ENCODE results near the gene PRUNE2.
"Not testable (repeated sequence)": the region's sequence is repeated elsewhere in the genome, so short reads cannot be mapped to it uniquely, and the experiment has no call there.

PRUNE2 gene

DNA sequence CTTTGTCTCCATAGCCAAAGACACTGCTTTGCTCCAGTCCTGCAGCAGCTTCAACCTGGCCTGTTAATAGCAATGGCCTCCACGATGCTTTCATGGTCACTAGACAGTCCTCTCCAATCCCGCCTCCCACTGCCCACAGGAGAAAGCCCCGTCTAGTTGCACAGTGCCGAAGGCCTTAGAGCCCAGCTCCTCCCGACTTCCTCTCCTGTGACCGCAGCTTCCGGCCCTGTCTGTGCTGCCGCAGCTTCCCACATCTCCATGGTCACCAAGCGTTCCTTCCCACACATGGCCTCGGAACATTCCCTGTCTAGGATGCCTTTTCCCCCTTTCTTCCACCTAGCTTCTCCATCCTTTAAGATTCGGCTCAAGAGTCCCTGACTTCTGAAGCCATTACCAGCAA lies 118.2 kb downstream of the PRUNE2 start:
- no peak for DNase-seq

DNA sequence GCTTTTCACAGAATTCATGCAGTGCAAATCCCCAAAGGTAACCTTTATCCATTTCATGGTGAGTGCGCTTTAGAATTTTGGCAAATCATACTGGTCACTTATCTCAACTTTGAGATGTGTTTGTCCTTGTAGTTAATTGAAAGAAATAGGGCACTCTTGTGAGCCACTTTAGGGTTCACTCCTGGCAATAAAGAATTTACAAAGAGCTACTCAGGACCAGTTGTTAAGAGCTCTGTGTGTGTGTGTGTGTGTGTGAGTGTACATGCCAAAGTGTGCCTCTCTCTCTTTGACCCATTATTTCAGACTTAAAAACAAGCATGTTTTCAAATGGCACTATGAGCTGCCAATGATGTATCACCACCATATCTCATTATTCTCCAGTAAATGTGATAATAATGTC lies 120.4 kb downstream of the PRUNE2 start:
- no peak for DNase-seq

DNA sequence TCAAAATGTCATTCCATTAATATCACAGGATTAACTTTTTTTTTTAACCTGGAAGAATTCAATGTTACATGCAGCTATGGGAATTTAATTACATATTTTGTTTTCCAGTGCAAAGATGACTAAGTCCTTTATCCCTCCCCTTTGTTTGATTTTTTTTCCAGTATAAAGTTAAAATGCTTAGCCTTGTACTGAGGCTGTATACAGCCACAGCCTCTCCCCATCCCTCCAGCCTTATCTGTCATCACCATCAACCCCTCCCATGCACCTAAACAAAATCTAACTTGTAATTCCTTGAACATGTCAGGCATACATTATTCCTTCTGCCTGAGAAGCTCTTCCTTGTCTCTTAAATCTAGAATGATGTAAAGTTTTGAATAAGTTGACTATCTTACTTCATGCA lies 121.0 kb downstream of the PRUNE2 start:
- DNase-seq = no peak

DNA sequence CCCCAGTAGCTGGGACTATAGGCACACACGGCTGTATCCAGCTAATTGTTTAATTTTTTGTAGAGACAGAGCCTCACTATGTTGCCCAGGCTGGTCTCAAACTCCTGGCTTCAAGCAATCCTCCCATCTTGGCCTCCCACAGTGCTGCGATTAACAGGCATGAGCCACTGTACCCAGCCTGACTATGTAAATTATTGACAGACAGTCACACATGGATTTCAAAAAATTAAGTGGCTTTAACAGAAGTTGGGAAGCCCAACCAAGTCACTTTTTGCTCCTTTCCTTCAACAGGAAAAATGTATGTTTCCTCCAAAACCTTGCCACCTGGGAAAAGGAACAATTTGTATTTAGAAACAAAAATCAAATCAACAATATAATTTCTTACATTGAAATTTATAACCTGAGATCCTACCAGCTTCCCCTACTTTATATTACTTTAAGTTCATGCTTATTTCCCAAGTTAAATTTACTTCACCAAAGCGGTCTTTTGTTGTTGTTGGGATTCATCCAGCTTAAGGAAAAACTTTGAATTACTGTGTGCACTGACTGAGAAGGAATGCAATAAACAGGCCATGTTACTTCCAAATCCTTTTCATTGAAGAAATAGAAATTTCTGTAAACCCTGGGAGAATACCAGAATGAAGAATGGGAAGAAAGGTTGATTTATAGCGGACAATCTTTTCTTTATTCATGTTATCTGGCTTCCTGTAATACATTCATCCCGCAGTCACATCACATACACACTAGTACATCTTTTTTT lies 133.0 kb downstream of the PRUNE2 start:
- DNase-seq = no peak

DNA sequence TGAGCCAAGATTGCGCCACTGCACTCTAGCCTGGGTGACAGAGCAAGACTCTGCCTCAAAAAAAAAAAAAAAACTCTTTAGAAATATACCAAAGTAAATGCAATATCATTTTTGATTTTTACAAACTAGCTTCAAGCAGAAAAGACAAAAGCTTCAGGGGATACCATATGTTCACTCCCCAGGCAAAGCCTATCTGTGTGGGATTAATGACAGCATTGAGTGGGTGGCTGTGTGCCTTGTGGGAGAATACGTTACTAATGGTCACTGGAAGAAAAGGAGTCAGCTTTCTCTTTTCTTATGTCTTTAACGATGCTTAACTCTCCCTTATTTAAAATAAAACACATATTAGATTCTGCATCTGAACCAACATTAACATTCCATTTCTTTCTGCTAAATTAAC lies 139.8 kb downstream of the PRUNE2 start:
- DNase-seq = no peak

DNA sequence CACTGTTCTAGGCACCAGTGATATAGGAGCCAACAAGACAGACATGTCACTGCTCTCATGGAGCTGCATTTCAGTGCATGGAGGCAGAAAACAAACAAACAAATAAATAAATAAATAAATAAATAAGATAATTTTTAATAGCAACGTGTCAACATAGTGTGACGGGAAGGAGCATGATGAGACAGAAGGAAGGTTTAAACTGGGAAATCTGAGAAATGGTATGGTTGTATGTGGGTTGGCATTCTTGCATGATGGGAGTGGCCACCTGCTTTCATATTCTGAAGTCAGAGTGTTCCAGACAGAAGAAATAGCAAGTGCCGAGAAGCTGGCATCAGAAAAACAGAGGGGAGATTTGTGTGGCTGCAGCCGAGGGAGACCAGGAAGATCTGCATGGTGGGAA lies 141.8 kb downstream of the PRUNE2 start, which contains the start of gene PCA3:
Gene PCA3, plus strand, starts transcription at position 301 of the 400 bp plus-strand sequence.
- no peak for DNase-seq

DNA sequence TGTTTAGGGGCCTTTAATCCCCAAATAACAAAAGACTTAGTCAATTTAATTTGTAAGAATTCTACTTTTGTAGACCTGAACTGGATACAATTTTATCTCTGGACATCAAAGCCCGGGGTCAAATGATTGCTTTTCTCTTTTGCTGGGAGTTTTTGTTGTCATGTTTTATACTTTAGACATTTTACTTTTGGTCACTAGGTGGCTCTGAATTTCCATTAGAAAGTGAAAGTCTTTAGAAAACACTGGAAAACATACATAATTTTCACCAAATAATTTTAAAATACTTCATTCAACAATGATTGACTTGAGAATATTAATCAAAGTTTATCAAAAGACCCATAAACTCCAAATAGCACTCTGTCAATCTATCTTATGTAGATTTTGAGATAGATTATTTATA lies 144.5 kb downstream of the PRUNE2 start:
- no peak for DNase-seq

DNA sequence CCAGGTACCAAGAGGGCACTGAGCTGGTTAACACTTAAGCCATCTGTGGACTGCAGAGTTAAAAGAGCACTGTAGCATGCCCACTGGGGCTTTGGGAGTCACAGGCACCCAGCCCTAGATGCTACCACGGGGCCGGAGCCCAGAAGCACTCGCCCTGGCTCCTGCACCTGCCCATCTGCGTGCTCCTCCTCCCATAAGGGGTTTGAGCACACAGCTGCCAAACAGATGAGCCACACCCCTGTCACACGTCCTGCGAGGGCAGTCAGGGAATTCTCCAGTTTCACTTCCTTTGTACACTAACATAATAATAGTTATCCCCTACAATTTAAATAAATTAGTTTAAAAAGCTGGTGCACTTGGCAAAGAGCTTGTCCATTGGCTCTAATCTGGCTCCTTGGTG lies 146.2 kb downstream of the PRUNE2 start:
- DNase-seq = no peak

DNA sequence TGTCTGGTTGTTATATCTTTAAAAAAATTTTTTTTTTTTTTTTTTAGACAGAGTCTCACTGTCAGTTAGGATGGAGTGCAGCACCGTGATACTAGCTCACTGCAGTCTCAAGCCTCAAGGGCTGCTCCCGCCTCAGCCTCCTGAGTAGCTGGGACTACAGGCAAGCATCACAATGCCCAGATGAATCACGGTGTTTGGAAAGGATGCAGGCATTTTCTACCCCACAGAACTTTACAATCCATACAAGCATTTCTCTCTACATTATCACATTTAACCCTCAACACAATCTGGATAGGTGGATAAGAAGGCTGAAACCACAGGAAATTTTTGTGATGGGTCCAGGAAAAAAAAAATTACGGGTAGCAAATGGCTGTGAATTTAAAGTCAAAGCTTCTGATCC lies 147.4 kb downstream of the PRUNE2 start:
- no peak for DNase-seq

DNA sequence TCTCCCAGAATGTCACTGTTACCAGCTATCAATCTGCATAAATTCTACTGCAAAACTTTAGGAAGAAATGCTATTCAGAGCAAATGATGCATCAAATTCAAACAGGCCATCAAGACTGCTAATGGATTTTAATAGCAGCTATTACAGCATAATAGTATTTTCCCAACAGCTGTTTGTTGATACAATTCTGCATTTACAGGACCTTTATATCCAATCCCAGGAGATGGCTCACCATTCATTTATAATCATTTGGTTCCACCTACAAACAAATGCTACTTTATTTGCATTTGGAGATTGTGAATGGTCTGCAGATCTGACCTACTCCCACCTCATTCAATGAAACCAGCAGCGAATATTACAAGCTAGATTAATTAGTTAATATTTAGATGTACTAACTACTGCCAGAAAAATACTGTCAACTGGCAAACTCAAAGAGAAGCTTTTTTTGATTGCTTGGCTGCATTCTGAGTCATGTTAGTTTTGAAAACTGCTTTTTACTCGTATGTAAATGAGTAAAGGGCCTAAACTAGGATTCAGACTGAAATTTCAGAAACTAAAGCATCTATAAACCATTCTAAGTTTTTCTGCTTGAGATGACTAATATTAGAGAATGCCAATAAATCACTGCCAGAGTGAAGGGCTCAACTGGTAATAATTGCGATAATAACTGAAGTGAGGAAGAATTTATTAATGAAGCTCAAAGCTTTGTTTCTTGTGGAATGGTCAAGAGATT lies 148.8 kb downstream of the PRUNE2 start:
- no peak for DNase-seq

DNA sequence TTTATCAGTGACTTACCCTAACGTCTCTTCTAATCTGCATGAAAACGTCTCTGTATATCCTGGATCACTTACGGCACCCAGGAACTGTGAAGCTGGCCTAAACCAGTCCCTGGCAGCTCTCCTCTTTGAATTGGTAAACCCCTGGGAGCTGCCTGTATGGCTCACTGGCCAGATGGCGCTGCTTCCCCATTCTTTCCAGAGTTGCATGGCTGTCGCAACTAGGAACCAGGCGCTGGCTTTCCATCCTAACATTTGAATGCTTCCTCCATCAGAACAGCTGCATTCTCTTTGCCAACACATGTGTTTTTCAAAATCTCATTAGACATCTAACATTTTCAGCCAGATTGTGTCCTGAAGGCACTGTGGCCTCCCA lies 149.7 kb downstream of the PRUNE2 start:
- DNase-seq = no peak

DNA sequence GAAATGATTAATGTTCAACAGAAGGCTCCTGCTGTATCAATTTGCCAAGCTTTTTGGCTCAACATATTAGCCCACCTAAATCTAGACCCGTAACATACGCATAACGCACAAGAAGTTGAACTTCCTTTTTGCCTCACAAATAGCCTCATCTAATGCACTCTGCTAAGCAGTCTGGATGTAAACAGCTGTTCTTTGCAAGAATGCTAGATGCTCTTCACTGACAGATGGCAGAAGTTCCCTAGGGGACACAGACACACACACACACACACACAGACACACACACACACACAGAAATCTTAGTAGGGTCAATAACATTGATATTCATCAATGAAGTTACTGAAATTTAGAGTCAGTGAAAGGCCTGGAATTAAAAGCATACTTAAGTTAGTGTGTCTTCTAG lies 154.9 kb downstream of the PRUNE2 start:
- DNase-seq = no peak

DNA sequence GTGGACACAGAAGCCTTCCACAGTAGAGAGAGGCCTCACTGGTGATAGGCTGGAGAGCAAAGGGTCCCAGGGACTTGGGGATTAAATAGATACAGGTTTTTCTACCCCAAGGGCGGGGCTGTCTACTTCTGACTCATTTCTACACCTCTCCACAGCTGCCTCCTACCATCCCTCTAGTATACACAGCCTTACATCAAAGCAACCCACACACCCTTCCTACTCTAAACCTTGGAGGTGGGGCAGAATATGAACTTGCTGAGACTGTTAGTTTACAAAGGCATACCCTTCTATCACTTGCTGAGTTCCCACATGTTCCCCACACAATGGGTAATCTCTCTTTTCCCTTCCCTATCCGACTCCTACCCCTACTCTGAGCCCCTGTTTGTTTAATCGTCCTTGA lies 161.6 kb downstream of the PRUNE2 start:
- no peak for DNase-seq

DNA sequence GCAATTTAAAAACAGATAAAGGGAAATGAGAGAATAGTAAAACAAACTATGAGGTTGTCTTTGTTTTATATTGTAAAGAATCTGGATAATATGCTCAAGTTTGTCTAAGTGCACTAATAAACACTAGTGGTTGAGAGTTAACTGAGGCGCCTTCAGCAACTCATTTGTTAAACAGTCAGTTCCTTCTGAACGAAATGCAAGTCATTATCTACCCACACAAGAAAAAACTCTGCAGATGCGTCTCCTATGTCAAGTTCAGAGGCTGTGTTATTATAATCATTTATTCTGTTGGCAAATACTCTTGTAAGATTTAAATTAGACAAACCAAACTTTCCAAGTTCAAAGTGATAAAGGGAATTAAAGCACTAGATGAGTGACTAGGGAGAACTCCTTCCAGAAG lies 162.0 kb downstream of the PRUNE2 start:
- DNase-seq = no peak

DNA sequence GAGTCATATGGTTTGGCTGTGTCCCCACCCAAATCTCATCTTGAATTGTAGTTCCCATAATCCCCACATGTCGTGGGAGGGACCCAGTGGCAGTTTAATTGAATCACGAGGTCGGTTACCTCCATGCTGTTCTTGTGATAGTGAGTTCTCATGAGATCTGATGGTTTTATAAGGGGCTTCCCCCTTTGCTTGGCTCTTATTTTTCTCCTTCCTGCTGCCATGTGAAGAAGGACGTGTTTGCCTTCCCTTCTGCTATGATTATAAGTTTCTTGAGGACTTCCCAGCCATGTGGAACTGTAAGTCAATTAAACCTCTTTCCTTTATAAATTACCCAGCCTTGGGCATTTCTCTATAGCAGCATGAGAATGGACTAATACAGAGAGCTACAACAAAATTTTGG lies 163.0 kb downstream of the PRUNE2 start:
- DNase-seq = not testable (repeated sequence)

DNA sequence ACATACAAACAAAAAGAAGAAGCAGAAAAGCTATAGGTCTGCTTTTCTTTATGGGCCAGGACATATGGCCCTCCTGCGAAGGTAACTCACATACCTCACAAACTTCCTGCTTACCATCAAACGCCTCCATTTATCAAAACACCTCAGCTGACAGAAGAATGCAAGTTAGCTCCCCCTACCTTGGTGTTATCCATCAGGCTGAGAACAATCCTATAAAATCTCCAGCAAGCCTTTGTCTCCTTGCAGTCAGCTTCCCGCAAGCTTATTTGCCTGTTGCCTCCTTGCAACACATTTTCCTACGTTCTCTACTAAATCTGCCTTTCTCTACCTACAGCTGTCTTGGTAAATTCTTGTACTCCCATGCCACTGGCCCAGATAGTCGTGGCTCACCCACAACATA lies 164.4 kb downstream of the PRUNE2 start:
- no peak for DNase-seq

DNA sequence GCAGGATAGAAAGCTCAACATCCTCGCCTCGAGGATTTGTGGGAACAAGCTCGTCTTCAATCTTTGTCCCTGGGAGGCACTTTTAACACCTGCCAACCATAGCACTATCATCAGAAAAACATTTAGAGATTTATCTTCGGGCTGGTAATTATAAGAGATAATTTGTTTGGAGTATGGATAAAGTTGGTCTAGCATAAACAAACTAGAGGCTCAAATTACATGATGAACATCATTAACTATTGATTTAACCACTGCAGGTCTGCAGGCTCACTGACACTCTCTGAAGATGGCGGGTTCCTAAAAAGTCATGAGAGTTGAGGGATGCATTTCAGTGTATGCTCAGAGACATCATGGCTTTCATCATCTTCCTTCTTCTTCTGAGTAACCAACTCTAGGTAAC lies 167.5 kb downstream of the PRUNE2 start:
- DNase-seq = no peak

DNA sequence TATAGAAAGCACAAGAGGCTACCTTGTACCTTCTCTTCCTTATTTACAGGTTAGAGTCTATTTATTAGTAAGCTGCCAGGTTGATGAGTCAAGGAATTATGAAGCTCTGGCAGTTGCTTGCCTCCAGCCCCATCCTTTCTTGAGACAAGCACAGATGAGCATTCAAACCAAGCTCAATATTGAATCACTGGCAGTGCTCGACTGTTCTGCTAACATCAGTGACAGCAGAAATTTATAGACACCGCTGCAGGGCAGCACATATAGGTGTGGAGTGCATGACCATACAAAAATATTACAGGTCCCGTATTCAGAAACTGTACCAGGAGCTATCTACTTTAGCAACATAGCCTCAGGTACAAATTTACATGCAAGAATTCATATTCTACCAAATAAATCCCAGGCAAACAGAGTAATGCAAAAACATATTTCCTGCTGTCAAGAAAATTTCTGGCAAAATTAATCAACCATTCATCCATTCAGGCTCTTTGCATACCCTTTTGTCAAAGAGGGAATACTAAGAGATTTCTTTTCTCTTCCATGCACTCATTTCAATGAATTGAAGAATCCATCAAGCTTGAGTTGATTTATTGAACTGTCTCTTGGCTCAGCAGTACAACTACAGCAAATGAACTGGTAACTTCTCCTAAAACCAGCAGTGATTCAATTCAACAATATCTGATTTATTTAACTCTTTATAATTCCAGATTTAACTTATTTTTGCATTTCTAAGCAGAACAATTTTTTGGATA lies 168.6 kb downstream of the PRUNE2 start:
- no peak for DNase-seq

DNA sequence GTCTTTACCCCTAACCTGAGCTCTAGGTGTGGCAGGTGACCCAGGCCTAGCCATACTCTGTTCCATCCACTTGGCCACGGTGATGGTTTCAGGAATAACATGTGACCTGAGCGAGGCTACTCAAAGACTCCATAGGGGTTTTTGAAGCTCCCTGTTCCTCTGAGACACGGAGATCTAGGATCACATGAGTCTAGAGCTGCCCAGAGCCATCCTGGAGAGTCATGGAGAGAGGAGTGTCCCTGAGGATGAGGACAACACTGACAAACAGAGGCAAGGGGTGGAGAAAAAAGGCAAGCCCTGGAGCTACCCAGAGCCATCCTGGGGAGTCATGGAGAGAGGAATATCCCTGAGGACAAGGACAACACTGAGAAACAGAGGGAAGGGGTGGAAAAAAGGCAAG lies 171.2 kb downstream of the PRUNE2 start:
- no peak for DNase-seq

DNA sequence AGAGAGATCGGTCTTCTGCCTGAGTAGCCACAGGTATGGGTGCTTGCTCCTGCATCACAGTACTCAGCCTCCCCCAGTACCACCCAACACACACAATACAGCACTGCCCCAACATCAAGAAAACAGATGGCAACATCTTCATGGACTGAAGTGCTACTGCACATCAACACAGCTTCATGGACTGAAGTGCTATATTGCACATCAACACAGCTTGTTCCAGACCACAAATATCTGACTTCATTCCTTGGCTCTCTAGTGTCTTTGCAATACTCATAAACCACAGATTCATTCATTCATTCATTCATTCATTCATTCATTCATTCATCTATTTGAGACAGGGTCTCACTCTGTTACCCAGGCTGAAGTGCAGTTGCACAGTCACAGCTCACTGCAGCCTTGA lies 172.8 kb downstream of the PRUNE2 start:
- DNase-seq = no peak

DNA sequence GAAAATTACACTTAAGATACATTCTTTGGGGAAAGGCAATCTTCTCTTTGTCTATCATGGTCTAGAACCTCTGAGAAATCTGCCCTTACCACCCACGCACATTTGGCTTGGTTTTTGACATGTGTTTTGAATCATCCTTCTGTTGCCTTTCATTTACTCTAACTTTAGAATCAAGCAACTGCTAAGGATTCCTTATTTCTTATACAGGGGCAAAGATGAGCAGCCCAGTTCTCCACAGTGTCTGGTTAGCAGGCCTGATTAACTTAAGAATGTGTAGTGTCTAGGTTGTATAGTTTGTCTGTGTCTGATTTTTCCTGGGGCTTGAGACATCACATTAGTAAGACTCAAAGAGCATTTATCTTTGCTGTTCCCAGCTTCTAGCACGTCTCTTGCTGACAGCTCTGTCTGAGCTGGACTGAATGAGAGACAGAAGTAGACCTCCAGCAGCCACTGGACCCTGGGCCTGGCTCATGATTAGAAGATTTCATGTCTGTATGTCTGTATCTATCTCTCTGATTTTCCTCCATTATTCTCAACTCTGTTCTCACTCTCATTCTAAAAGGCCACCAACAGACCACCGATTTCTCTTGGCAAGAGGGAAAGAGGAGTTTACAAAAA lies 173.5 kb downstream of the PRUNE2 start:
- no peak for DNase-seq

DNA sequence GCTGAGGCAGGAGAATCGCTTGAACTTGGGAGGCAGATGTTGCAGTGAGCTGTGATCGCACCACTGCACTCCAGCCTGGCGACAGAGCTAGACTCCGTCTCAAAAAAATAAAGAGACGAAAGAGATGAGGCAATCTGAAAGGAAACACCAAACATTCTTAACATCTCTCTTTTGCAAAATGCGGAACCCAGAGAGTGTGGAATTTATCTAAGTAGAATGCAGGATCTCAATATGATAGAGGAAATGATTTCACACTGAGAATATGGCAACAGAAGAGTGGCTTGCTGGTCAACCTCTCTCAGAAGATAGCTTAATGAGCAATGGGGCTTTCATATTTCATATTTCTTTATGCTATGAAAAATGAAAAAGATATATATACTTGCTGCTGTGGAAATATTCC lies 175.1 kb downstream of the PRUNE2 start:
- DNase-seq = no peak

DNA sequence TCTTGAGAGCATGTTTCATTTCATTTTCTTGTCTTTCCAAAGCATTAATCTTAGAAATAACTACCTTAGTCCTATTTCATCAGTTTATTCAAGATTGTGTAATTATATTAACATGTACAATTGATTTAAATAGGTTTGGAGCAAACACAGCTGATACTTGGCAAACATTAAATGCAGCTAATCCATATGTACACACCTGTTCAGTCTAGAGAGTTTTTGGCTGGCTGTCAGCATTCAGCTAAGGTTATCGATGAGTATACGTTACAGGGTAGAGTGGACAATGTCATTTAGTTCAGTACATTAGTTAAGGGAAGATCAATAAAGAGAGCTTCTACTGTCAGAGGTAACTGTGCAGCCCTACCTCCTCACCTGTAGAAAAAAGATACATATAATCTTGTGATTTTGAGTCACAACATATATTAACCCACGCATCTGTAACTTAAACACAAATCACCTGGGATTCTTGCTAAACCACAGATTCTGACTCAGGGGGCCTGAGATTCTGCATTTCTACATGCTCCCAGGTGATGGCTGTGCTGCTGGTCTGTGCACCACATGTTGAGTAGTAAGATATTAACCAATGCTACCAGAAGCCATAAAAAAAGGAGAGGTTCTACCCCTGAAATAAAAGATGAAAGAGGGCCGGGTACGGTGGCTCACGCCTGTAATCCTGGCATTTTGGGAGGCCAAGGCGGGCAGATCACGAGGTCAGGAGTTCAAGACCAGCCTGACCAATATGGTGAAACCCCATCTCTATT lies 175.8 kb downstream of the PRUNE2 start:
- DNase-seq = no peak
